ENCODE data around the gene TSPAN12.
"Not testable (repeated sequence)": the region's sequence is repeated elsewhere in the genome, so short reads cannot be mapped to it uniquely, and the experiment has no call there.

TSPAN12 gene

GRCh38 chr7:120857588-120858573 is at the start of gene TSPAN12:
TSPAN12 (minus strand) TSS chr7:120858144; CDS start chr7:120856763, 1,381 bp downstream.
- no peak for DNase-seq (ENCODE audit: low read depth in 2 of 2)

- no peak for DNase-seq (ENCODE audit: low read depth in 2 of 2)
Measured at GRCh38 chr7:120898715-120899499, 41.0 kb upstream of the TSPAN12 start.

GRCh38 chr7:120895253-120895652 is 37.3 kb upstream of the TSPAN12 start:
- DNase-seq (ENCODE audit: low read depth in 2 of 2) = not testable (repeated sequence)

GRCh38 chr7:120885602-120886001 is 27.7 kb upstream of the TSPAN12 start:
- not testable (repeated sequence) for DNase-seq (ENCODE audit: low read depth in 2 of 2)

- no peak for DNase-seq (ENCODE audit: low read depth in 2 of 2)
Measured at GRCh38 chr7:120877701-120878100, 19.8 kb upstream of the TSPAN12 start.

GRCh38 chr7:120876922-120877321 is 19.0 kb upstream of the TSPAN12 start:
- no peak for DNase-seq (ENCODE audit: low read depth in 2 of 2)

GRCh38 chr7:120874722-120875121 is 16.8 kb upstream of the TSPAN12 start:
- DNase-seq (ENCODE audit: low read depth in 2 of 2) = no peak

- no peak for DNase-seq (ENCODE audit: low read depth in 2 of 2)
Measured at GRCh38 chr7:120874016-120874415, 16.1 kb upstream of the TSPAN12 start.

- no peak for DNase-seq (ENCODE audit: low read depth in 2 of 2)
Measured at GRCh38 chr7:120873401-120873800, 15.5 kb upstream of the TSPAN12 start.

GRCh38 chr7:120869700-120870099 is 11.8 kb upstream of the TSPAN12 start:
- DNase-seq (ENCODE audit: low read depth in 2 of 2) = no peak

- no peak for DNase-seq (ENCODE audit: low read depth in 2 of 2)
Measured at GRCh38 chr7:120867932-120868331, 10.0 kb upstream of the TSPAN12 start.

- no peak for DNase-seq (ENCODE audit: low read depth in 2 of 2)
Measured at GRCh38 chr7:120865191-120865981, 7.4 kb upstream of the TSPAN12 start.

GRCh38 chr7:120864141-120864900 is 6.4 kb upstream of the TSPAN12 start:
- no peak for DNase-seq (ENCODE audit: low read depth in 2 of 2)

- no peak for DNase-seq (ENCODE audit: low read depth in 2 of 2)
Measured at GRCh38 chr7:120862987-120863590, 5.1 kb upstream of the TSPAN12 start.

GRCh38 chr7:120860156-120860555 is 2.2 kb upstream of the TSPAN12 start:
- no peak for DNase-seq (ENCODE audit: low read depth in 2 of 2)

- no peak for DNase-seq (ENCODE audit: low read depth in 2 of 2)
Measured at GRCh38 chr7:120859459-120859858, 1.5 kb upstream of the TSPAN12 start.

- no peak for DNase-seq (ENCODE audit: low read depth in 2 of 2)
Measured at GRCh38 chr7:120856621-120857352, 1.2 kb downstream of the TSPAN12 start.

GRCh38 chr7:120856198-120856597 is 1.7 kb downstream of the TSPAN12 start:
- DNase-seq (ENCODE audit: low read depth in 2 of 2) = no peak

- no peak for DNase-seq (ENCODE audit: low read depth in 2 of 2)
Measured at GRCh38 chr7:120852700-120853099, 5.2 kb downstream of the TSPAN12 start.

- DNase-seq (ENCODE audit: low read depth in 2 of 2) = no peak
Measured at GRCh38 chr7:120843109-120843508, 14.8 kb downstream of the TSPAN12 start.

All from stimulated activated CD8-positive, alpha-beta memory T cell treated with anti-CD3 and anti-CD28 coated beads, Interleukin-15, amount 100 ng/mL, for 4 hours (primary cell).